GM12892 (cell line): ENCODE results near the gene SLC35A2.

ENCODE experiments used
- POLR2A ChIP-seq: IDR thresholded peaks from 2 replicates; pipeline ENCODE4 v1.6.1; 2011; ENCODE audit warnings: low read depth, low read length, control low read depth
- POLR2AphosphoS5 ChIP-seq: IDR thresholded peaks from 2 replicates; pipeline ENCODE4 v1.6.1; 2011; ENCODE audit warnings: low read depth, low read length, control low read depth
- TAF1 ChIP-seq: IDR thresholded peaks from 2 replicates; pipeline ENCODE4 v1.6.1; 2011; ENCODE audit warnings: low read depth, mild to moderate bottlenecking, control low read depth, low read length, borderline replicate concordance

DNA sequence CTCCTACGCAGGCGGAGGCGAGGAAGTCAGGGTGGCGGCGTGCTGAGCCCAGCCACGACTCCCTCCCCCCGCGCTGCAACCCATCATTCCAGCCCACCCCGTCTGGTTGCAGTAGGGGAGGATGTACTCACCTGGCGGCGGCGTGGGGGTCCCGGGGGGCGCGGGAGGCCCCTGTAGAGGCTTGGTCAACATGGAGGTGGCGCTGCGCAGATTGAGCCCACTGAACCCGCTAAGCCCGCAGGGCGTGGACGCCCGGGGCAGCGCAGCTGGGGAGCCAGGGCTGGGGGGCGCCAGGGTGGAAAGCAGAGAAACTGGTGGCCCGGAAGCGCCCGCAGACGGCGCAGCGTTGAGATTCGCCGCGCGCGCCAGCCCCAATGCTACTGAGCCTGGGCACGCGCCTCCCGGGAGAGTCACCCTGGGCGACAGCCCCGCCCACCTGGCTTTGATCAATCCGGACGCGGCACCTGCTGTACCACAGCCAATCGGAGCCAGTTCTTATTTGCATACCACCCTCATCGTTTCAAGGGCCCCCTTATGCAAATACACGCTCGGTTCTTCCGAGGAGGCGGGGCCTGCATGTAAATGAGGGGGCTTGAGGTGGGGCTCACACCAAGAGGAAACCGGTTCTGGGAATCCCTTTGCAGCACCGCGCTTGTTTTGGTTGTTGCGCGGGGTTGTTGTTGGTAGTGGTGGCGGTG is 7.3 kb upstream of the SLC35A2 start, which contains the start of gene PIM2:
- peak; percentile 94 for TF ChIP-seq POLR2AphosphoS5
- TF ChIP-seq POLR2A, result peak; percentile 98
- TF ChIP-seq TAF1, result peak; percentile 97
